Measurements from ENCODE around the gene ADAMTSL1.
"Not testable (repeated sequence)": the region's sequence is repeated elsewhere in the genome, so short reads cannot be mapped to it uniquely, and the experiment has no call there.

Gene ADAMTSL1

DNA sequence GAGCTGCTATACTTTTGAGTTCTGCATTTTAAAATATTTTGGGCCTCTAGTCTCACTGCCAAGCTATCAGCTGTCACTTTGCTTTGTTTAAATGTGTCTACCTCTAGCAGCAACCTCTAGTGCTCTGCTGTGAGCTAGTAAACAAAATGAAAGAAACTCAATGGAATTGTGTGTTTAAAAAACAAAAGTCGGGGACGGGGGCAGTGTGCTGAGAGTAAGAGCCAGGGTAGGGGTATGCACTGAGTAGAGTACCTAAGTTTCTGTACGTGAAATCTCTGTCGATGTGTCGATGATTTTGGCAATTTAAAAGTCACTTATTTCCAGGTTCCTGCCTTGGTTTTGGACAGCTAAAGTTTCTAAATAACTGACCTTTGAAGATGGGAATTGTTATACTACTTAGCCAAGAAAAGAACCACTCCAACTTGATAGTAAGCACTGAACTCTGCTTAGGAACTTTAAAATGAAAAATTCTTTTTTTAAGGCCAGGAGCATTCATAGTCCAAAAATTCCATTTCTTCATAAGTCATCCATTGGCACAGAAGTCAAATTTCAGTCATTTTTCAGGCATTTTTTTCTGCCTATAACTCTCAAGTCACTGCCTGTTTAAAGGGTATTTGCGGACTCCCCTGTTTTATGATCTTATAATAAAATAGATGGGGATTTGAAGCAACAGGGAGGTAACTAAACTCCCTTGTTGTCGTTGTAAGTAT is 447.6 kb downstream of the ADAMTSL1 start:
- DNase-seq = no peak

DNA sequence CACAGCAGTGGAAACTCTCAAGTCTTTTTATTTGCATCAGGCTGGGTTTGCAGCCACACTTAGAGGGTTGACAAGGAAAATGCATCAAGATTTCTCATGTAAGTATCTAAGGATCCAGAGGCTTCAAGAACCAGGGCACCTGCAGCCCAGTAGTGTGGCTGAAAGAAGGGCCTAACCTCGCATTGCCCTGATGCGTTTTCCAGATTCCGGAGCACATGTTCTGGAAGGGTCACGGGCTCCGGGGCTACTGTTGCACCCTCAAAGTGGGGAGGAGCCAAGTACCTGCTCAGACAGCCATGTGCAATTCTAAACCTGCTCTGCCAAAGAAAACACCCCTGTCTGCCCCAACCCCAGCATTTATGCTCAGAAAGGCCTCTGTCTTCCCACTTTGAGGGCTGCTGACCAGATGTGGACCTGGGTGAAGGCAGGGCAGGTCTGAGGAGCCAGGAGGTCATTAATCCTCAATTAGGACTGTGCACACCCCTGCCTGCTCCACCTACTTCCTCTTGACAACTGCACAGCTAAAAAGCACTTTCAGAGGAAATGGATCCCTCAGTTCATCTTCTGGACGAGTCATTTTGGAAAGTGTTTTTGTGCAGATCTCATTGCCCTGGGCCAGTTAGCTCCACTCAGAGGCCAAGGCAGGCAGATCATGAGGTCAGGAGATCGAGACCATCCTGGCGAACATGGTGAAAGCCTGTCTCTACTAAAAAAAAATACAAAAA is 448.4 kb downstream of the ADAMTSL1 start:
- no peak for DNase-seq

DNA sequence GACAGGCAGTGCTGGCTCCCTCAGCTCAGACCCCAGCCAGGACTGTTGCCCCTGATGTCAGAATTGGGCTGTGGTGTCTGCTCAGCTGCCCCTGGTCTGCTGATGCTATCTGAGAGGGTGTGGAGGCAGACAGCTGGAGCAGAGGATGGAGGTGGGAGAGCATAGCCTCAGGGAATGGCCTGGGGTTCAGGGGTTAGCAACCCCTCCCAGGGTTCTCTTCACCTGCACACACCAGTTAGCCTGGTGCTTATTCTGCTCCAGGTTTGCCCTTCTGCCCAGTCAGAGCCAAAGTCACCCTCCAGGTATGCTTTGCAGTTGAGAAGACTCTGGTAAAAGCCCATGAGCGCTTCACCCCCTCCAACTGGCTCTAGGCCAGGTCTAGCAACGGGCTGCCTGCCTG is 449.2 kb downstream of the ADAMTSL1 start:
- DNase-seq = no peak

DNA sequence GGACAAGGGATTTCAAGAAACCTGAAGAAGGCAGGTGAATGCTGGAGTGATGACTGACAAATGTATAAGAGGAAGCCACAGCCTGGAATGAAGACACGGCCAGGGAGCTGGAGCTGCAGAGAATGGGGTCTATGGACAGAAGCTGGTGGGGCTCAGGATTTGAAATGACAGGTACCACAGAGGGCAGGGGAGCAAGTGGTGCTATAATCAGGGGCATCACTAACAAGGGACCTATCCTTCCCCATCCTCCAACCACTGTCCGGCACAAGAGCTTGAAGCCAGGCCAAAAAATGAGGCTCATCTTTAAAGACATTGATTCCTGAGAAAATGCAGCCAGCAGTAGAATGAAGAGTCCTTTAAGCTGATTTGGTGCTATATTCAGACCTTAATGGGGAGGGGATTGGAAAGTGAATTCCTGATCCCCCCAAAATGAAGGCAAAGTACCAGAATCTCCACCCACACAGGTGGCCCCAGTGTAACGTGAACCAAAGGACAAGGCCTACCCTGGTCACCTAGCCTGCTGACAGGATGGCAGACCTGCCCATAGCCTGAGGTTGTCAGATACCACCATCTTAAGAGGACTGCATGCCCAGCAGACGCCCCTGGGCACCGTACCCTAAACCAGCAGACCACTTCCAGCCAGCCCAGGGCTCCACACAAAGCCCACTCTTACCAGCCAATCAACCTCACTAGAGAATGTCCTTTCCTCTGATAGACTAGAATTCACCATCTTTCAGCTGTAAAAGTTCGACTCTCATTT is 449.9 kb downstream of the ADAMTSL1 start:
- DNase-seq = no peak

DNA sequence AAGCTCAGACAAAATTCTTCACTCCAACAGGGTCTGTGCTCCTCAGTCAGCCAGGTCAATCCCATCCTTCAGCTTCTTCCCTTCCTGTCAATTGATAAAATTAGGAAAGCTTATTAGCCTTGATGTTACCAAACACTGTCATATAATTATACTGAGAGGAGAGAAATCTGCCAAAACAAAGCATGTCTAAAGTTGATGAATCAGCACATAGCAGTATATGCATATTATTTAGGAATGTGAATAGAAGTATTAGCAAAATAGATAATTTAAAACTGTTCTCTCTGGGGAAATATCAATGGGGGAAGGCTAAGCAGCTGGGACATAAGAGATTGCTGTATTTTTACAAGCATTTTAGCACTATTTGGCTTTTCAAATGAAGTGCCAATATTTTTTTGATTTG is 451.9 kb downstream of the ADAMTSL1 start:
- no peak for DNase-seq

DNA sequence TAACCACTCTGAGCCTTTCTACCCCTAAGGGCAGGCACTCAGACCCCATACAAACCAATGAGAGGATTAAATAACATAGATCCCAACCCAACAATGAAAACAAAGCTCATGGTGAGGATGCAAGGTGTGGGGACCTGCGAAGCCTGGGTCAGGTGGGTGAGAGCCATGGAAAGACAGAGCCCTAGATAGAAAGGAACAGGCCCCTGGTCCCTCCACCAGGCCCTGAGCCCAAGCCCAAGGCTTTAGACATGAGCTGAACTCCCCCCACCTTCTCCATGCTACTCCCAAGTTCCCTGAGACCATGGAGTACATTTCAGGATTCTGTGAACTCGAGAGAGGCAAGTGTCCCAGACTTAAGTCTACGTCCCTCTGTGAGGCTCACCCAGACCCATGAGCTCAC is 452.6 kb downstream of the ADAMTSL1 start:
- DNase-seq = no peak

DNA sequence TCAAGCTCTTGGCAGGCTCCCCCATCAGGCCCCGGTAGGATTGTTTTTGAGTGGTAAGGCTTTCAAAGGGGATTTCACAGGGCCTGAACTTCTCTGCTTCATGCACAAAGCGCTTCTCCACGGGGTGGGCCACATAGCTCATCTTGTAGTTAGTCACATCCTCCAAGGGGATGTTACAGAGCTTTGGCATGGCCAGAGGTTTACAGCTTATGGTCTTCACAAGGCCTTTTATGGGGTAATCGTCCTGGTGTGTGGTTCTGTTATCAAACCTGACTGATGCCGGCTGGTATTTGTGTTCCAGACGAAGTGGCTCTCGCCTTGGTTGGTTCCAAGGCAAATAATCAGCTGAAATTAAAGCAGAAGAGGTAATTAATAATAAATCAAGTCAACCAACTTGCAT is 454.8 kb downstream of the ADAMTSL1 start:
- DNase-seq = no peak

DNA sequence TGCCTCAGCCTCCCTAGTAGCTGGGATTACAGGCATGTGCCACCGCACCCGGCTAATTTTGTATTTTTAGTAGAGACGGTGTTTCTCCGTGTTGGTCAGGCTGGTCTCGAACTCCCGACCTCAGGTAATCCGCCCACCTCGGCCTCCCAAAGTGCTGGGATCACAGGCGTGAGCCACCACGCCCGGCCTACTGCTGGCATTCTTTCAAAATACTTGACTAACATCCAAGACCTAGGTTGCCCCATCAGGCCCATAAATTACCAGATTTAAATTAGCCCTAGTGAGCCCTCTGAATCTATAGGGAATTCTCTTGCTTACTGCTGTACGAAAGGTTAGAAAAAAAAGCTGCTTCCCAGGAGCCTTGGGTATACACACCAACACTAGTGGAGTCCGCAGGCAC is 456.7 kb downstream of the ADAMTSL1 start:
- DNase-seq = not testable (repeated sequence)

DNA sequence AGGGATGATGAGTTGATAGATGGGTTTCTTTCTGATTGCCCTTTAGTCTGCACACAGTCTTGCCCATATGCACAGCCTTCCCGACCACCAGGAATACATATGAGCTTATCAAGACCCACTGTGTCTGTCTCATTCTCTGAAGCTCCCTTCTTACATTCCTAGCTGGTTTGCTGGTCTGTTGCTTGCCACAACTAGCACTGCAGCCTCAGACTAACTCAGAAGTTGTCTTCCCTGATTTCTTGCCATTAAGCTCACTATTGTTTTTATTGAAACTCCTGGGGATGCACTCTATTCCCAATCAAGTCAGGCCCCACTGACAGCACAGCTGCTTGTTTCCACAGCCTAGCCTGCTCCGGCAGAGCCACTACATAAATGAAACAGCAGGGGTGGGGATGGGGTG is 461.6 kb downstream of the ADAMTSL1 start:
- DNase-seq = no peak

DNA sequence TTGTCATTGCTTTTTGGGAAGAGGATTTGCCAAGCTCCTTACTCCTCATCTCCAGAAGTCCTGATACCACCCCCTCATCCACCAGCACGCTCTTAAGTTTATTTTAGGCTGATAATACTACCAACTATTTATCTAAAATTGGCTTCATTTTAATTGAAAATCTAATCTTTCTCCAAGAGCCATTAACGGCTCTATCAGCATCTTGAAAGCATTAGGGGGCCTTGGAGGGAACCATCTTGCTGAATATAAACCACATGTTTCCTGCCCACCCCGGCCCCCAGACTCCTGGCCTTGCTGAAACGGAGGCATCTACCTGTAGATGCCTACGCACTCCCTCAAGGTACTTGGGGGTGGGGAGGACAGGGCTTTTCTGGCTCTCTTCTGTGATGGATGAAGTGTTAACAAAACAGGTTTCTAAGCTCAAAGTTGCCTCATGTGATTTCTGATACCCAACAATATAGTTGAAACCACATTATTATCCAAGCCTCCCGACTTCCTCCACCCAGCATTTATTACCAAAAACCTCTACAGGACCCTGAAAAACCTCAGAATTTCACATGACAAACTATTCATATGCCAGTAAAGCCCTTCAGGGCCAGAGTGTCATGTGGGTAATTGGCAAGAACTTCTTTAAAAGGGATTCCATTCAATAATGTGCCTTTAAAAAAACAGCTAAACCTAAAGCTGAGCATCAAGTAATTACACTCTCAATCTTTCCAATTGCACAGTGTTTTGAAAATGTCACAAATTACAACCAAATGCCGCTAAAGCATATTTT is 462.3 kb downstream of the ADAMTSL1 start:
- DNase-seq = no peak

DNA sequence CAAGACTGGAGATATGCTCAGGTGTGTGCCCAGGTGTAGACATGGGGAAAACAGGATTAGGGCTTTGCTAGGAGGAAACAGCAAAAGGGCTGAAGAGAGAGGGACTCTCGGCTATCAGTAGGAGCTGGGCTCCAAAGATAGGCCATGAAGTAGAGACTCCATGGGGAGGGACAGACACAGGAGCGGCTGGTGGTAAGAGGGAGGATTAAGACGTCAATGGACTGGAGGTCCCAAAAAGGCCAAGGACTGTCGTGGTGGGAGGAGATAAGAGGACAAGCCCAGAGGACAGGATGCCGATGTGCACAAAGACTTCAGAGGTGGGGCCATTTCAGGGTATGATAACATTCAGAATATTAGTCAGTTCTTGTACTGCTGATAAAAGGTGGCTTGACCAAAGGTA is 466.0 kb downstream of the ADAMTSL1 start:
- no peak for DNase-seq

DNA sequence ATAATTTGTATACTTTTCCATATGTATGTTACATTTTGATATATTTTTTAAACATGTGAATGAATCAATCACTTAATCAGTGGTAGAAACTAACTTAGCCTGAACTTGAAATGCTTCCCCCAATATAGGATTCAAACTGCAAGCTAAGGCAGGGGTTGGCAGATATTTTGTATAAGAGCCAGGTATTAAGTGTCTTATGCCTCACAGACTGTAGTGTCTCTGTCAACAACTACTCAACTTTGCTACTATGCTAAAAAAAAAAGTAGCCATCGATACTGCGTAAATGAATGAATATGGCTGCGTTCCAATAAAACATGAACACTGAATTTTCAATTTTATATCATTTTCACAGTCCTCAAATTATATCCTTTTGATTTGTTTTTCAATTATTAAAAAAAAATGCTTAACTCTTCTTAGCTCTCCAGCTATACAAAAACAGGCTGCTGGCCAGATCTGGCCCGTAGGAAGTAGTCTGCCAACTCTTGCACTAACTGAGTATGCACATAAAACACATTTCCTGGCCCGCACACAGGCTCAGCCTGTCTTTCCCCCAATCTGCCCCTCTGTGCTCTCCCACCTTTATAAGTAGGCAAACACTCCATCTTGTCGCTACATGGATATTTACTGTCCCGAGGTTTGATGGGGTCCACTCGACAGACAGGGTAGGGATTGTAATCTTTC is 467.2 kb downstream of the ADAMTSL1 start:
- no peak for DNase-seq

DNA sequence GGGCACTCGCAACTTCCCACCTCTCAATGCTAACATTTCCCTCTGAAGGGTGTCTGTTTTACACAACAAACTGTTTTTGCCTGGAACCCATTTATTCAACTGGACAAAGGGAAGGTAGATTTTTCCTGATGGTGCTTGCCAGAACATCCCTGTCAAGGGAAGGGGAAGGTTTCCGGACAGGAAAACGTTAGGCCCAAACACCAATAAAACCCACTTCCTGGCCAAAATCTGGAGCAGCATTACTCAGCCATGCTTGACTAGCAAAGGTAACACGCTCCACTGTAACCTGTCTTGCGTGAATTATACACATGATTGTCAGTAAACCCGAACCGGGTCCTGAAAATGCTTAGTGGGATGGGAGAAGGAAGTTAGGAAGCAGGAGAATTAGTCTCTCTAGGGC is 468.8 kb downstream of the ADAMTSL1 start:
- no peak for DNase-seq

DNA sequence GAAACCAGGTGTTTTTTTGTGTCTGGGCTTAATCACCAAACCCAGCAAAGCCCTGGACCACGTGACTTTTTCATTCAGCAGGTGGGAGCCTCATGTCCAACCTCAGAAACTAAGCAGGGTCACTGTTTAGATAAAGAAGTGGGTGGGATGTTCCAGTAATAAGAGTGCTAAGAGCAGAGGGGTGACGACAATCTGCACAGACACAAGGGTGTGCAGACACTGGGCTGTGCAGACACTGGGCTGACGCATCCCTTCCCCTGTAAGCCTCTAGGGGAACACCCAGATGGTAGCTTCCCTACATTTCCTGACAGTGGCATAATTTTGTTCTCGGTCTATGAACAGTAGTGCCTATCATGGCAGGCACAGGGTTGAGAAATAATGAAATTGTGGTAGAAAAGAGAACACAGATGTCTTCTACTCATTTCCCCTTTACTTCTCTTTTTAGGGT is 474.0 kb downstream of the ADAMTSL1 start:
- DNase-seq = no peak

DNA sequence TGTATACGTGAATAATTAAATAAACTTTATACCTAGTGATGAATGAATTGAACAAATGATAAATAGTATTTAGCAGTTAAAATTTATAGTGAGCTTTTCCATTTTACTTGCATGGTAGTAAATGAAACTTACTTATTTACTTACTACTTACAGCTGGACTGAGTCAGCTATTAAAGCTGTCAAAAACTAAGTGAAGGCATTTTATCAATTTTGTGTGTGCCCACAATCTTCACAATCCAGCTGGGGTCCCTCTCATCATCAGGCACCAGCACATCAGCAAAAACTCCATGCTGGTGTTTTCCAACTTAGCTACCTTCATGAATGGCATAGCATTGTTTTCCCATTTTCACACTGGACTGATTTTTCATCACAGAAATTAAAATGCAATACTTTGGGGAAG is 478.0 kb downstream of the ADAMTSL1 start:
- no peak for DNase-seq

DNA sequence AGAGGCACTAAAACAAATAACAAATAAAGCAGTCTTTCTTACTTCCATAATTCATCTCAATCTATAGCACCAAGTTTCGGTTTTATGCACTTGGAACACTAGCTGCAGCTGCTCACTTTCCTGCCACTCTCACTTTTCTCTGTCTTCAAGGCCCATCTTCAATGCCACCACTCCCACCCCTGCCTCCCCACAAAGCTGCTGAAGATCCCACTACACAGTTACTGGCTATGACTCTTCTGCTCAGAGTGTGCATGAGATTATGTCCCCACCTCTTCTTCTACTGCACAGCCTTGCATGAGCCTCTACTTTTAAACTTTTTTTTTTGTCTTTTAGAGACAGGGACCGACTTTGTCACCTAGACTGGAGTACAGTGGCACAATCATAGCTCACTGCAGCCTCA is 481.7 kb downstream of the ADAMTSL1 start:
- no peak for DNase-seq
